Measurements from ENCODE around the gene LDLRAD4.

The LDLRAD4 gene

GRCh38 chr18:13389491-13390131 is 171.1 kb downstream of the LDLRAD4 start:
- no peak overlapping the region for H3K4me3 Mint-ChIP-seq
- H3K4me1 Mint-ChIP-seq (ENCODE audit: low read depth): peaks cover 8% of the 10 kb centered on the region
- peaks cover 2% of the 10 kb centered on the region for H3K9me3 Mint-ChIP-seq
- H3K27me3 Mint-ChIP-seq: no peaks in the 10 kb centered on the region
- H3K36me3 Mint-ChIP-seq (ENCODE audit: low read depth): peaks cover 19% of the 10 kb centered on the region
- H3K27ac Mint-ChIP-seq: no peak overlapping the region

- Mint-ChIP-seq H3K27ac (no peak overlapping the region), H3K9me3 (no peaks in the 10 kb centered on the region), H3K4me3 (no peak overlapping the region), H3K4me1 (ENCODE audit: low read depth) (peaks cover 7% of the 10 kb centered on the region), H3K36me3 (ENCODE audit: low read depth) (peaks cover 17% of the 10 kb centered on the region), H3K27me3 (no peaks in the 10 kb centered on the region)
Observed at GRCh38 chr18:13390196-13390595, 171.6 kb downstream of the LDLRAD4 start.

GRCh38 chr18:13390711-13391110 is 172.2 kb downstream of the LDLRAD4 start:
- peaks cover 17% of the 10 kb centered on the region for H3K36me3 Mint-ChIP-seq (ENCODE audit: low read depth)
- no peak overlapping the region for H3K4me3 Mint-ChIP-seq
- no peaks in the 10 kb centered on the region for H3K9me3 Mint-ChIP-seq
- H3K27me3 Mint-ChIP-seq: no peaks in the 10 kb centered on the region
- peaks cover 7% of the 10 kb centered on the region for H3K4me1 Mint-ChIP-seq (ENCODE audit: low read depth)
- H3K27ac Mint-ChIP-seq: no peak overlapping the region

GRCh38 chr18:13392029-13392750 is 173.6 kb downstream of the LDLRAD4 start:
- H3K27me3 Mint-ChIP-seq: no peaks in the 10 kb centered on the region
- no peak overlapping the region for H3K27ac Mint-ChIP-seq
- no peak overlapping the region for H3K4me3 Mint-ChIP-seq
- H3K4me1 Mint-ChIP-seq (ENCODE audit: low read depth): peaks cover 7% of the 10 kb centered on the region
- H3K36me3 Mint-ChIP-seq (ENCODE audit: low read depth): peaks cover 17% of the 10 kb centered on the region
- no peaks in the 10 kb centered on the region for H3K9me3 Mint-ChIP-seq

GRCh38 chr18:13392899-13393298 is 174.3 kb downstream of the LDLRAD4 start:
- H3K9me3 Mint-ChIP-seq: no peaks in the 10 kb centered on the region
- peaks cover 15% of the 10 kb centered on the region for H3K36me3 Mint-ChIP-seq (ENCODE audit: low read depth)
- H3K4me3 Mint-ChIP-seq: no peak overlapping the region
- H3K27ac Mint-ChIP-seq: no peak overlapping the region
- no peaks in the 10 kb centered on the region for H3K27me3 Mint-ChIP-seq
- peaks cover 7% of the 10 kb centered on the region for H3K4me1 Mint-ChIP-seq (ENCODE audit: low read depth)

- peaks cover 7% of the 10 kb centered on the region for H3K4me1 Mint-ChIP-seq (ENCODE audit: low read depth)
- no peak overlapping the region for H3K27ac Mint-ChIP-seq
- H3K36me3 Mint-ChIP-seq (ENCODE audit: low read depth): peaks cover 11% of the 10 kb centered on the region
- H3K4me3 Mint-ChIP-seq: no peak overlapping the region
- H3K9me3 Mint-ChIP-seq: no peaks in the 10 kb centered on the region
- H3K27me3 Mint-ChIP-seq: no peaks in the 10 kb centered on the region
Observed at GRCh38 chr18:13393338-13393737, 174.8 kb downstream of the LDLRAD4 start.

GRCh38 chr18:13394801-13395200 is 176.2 kb downstream of the LDLRAD4 start:
- H3K9me3 Mint-ChIP-seq: no peaks in the 10 kb centered on the region
- no peak overlapping the region for H3K27ac Mint-ChIP-seq
- peaks cover 7% of the 10 kb centered on the region for H3K4me1 Mint-ChIP-seq (ENCODE audit: low read depth)
- H3K36me3 Mint-ChIP-seq (ENCODE audit: low read depth): peaks cover 8% of the 10 kb centered on the region
- H3K4me3 Mint-ChIP-seq: no peak overlapping the region
- H3K27me3 Mint-ChIP-seq: no peaks in the 10 kb centered on the region

GRCh38 chr18:13395577-13395976 is 177.0 kb downstream of the LDLRAD4 start:
- no peaks in the 10 kb centered on the region for H3K9me3 Mint-ChIP-seq
- H3K4me1 Mint-ChIP-seq (ENCODE audit: low read depth): peaks cover 9% of the 10 kb centered on the region
- H3K27ac Mint-ChIP-seq: no peak overlapping the region
- H3K36me3 Mint-ChIP-seq (ENCODE audit: low read depth): peaks cover 8% of the 10 kb centered on the region
- no peaks in the 10 kb centered on the region for H3K27me3 Mint-ChIP-seq
- H3K4me3 Mint-ChIP-seq: no peak overlapping the region

GRCh38 chr18:13397504-13398163 is 179.1 kb downstream of the LDLRAD4 start:
- Mint-ChIP-seq H3K36me3 (ENCODE audit: low read depth) (peaks cover 3% of the 10 kb centered on the region), H3K4me1 (ENCODE audit: low read depth) (peaks cover 15% of the 10 kb centered on the region), H3K27me3 (no peaks in the 10 kb centered on the region), H3K27ac (no peak overlapping the region), H3K9me3 (no peaks in the 10 kb centered on the region), H3K4me3 (no peak overlapping the region)

GRCh38 chr18:13398631-13399030 is 180.1 kb downstream of the LDLRAD4 start:
- H3K4me1 Mint-ChIP-seq (ENCODE audit: low read depth): peaks cover 11% of the 10 kb centered on the region

GRCh38 chr18:13399511-13399910 is 181.0 kb downstream of the LDLRAD4 start:
- peaks cover 3% of the 10 kb centered on the region for H3K36me3 Mint-ChIP-seq (ENCODE audit: low read depth)
- H3K9me3 Mint-ChIP-seq: no peaks in the 10 kb centered on the region
- H3K4me1 Mint-ChIP-seq (ENCODE audit: low read depth): peaks cover 11% of the 10 kb centered on the region
- no peaks in the 10 kb centered on the region for H3K27me3 Mint-ChIP-seq
- no peak overlapping the region for H3K27ac Mint-ChIP-seq
- no peak overlapping the region for H3K4me3 Mint-ChIP-seq

More at GRCh38 chr18:13398631-13399030, 180.1 kb downstream of the LDLRAD4 start:
- H3K4me3 Mint-ChIP-seq: no peak overlapping the region
- H3K9me3 Mint-ChIP-seq: no peaks in the 10 kb centered on the region
- no peaks in the 10 kb centered on the region for H3K27me3 Mint-ChIP-seq
- H3K27ac Mint-ChIP-seq: no peak overlapping the region
- peaks cover 3% of the 10 kb centered on the region for H3K36me3 Mint-ChIP-seq (ENCODE audit: low read depth)

- H3K4me3 Mint-ChIP-seq: no peak overlapping the region
- no peaks in the 10 kb centered on the region for H3K9me3 Mint-ChIP-seq
- peak overlapping the region; percentile 37 for H3K27ac Mint-ChIP-seq
- H3K4me1 Mint-ChIP-seq (ENCODE audit: low read depth): peaks cover 8% of the 10 kb centered on the region
- no peaks in the 10 kb centered on the region for H3K27me3 Mint-ChIP-seq
- peaks cover 3% of the 10 kb centered on the region for H3K36me3 Mint-ChIP-seq (ENCODE audit: low read depth)
Observed at GRCh38 chr18:13400636-13401315, 182.2 kb downstream of the LDLRAD4 start.

GRCh38 chr18:13401404-13401803 is 182.8 kb downstream of the LDLRAD4 start:
- no peaks in the 10 kb centered on the region for H3K36me3 Mint-ChIP-seq (ENCODE audit: low read depth)
- peaks cover 8% of the 10 kb centered on the region for H3K4me1 Mint-ChIP-seq (ENCODE audit: low read depth)
- H3K27me3 Mint-ChIP-seq: no peaks in the 10 kb centered on the region
- H3K4me3 Mint-ChIP-seq: no peak overlapping the region
- H3K9me3 Mint-ChIP-seq: no peaks in the 10 kb centered on the region
- H3K27ac Mint-ChIP-seq: no peak overlapping the region

GRCh38 chr18:13401826-13402225 is 183.3 kb downstream of the LDLRAD4 start:
- Mint-ChIP-seq H3K27me3 (no peaks in the 10 kb centered on the region), H3K36me3 (ENCODE audit: low read depth) (no peaks in the 10 kb centered on the region), H3K4me1 (ENCODE audit: low read depth) (peaks cover 8% of the 10 kb centered on the region), H3K4me3 (no peak overlapping the region), H3K9me3 (no peaks in the 10 kb centered on the region), H3K27ac (no peak overlapping the region)
